Measurements from ENCODE around the gene NEU3.

GRCh38 chr11:75035256-75035655, 46.5 kb downstream of the NEU3 start:
- no peak for TF ChIP-seq EZH2 (IDR thresholded peaks at IDR 0.05; ENCODE audit: borderline replicate concordance, insufficient read depth, low read depth, low read length, poor library complexity, severe bottlenecking)
- TF ChIP-seq, protein P1, sequence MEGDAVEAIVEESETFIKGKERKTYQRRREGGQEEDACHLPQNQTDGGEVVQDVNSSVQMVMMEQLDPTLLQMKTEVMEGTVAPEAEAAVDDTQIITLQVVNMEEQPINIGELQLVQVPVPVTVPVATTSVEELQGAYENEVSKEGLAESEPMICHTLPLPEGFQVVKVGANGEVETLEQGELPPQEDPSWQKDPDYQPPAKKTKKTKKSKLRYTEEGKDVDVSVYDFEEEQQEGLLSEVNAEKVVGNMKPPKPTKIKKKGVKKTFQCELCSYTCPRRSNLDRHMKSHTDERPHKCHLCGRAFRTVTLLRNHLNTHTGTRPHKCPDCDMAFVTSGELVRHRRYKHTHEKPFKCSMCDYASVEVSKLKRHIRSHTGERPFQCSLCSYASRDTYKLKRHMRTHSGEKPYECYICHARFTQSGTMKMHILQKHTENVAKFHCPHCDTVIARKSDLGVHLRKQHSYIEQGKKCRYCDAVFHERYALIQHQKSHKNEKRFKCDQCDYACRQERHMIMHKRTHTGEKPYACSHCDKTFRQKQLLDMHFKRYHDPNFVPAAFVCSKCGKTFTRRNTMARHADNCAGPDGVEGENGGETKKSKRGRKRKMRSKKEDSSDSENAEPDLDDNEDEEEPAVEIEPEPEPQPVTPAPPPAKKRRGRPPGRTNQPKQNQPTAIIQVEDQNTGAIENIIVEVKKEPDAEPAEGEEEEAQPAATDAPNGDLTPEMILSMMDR (IDR thresholded peaks at IDR 0.05) = no peak

Measured in B cell (primary cell).